HG02981 (cell line): ENCODE data around the gene PI4KB.
"Not testable (repeated sequence)": the region's sequence is repeated elsewhere in the genome, so short reads cannot be mapped to it uniquely, and the experiment has no call there.

Experiments
- ATAC-seq: cut with Tn5 transposase; IDR thresholded peaks from one replicate; pipeline ENCODE4 v1.9.1; 2021; ENCODE audit warnings: mild to moderate bottlenecking, moderate library complexity; ENCODE audit not compliant: unreplicated experiment

The PI4KB gene

GRCh38 chr1:151327223-151327902, at the start of gene PI4KB:
Gene PI4KB, minus strand, starts transcription at chr1:151327416. Its CDS starts 10,935 bp downstream, at chr1:151316481.
- ATAC-seq = peak; percentile 78

- no peak for ATAC-seq
These were observed 46.0 kb upstream of the PI4KB start for GRCh38 chr1:151373196-151373595.

GRCh38 chr1:151372058-151372934, 45.1 kb upstream of the PI4KB start, which contains the start of gene SELENBP1:
Gene SELENBP1, minus strand, starts transcription at chr1:151372705. Its CDS starts 64 bp downstream, at chr1:151372641.
- no peak for ATAC-seq

GRCh38 chr1:151371370-151372057, 44.3 kb upstream of the PI4KB start:
- no peak for ATAC-seq

GRCh38 chr1:151370211-151370911, 43.1 kb upstream of the PI4KB start:
- ATAC-seq = no peak

GRCh38 chr1:151369621-151370048, 42.4 kb upstream of the PI4KB start:
- ATAC-seq = no peak

- ATAC-seq = no peak
These were observed 42.0 kb upstream of the PI4KB start for GRCh38 chr1:151369302-151369610.

- no peak for ATAC-seq
These were observed 41.4 kb upstream of the PI4KB start for GRCh38 chr1:151368393-151369301.

GRCh38 chr1:151367658-151368392, 40.6 kb upstream of the PI4KB start:
- ATAC-seq = no peak

- no peak for ATAC-seq
These were observed 37.8 kb upstream of the PI4KB start for GRCh38 chr1:151364996-151365395.

- ATAC-seq = no peak
These were observed 35.3 kb upstream of the PI4KB start for GRCh38 chr1:151362308-151363155.

- ATAC-seq = no peak
These were observed 34.7 kb upstream of the PI4KB start for GRCh38 chr1:151361883-151362282.

- no peak for ATAC-seq
These were observed 29.5 kb upstream of the PI4KB start for GRCh38 chr1:151356696-151357095.

GRCh38 chr1:151352021-151352718, 25.0 kb upstream of the PI4KB start:
- ATAC-seq = no peak

- ATAC-seq = not testable (repeated sequence)
These were observed 23.1 kb upstream of the PI4KB start for GRCh38 chr1:151350323-151350722.

GRCh38 chr1:151347523-151348246, 20.5 kb upstream of the PI4KB start:
- no peak for ATAC-seq
